Measurements from ENCODE around the gene NINL. TPM values are rescaled to one million over a fixed set of nuclear protein-coding genes. Genes with fewer than 3 reads are reported as not detected.

The NINL gene
- total RNA-seq, 1 donor from 2014 or later: 1.8 TPM

DNA sequence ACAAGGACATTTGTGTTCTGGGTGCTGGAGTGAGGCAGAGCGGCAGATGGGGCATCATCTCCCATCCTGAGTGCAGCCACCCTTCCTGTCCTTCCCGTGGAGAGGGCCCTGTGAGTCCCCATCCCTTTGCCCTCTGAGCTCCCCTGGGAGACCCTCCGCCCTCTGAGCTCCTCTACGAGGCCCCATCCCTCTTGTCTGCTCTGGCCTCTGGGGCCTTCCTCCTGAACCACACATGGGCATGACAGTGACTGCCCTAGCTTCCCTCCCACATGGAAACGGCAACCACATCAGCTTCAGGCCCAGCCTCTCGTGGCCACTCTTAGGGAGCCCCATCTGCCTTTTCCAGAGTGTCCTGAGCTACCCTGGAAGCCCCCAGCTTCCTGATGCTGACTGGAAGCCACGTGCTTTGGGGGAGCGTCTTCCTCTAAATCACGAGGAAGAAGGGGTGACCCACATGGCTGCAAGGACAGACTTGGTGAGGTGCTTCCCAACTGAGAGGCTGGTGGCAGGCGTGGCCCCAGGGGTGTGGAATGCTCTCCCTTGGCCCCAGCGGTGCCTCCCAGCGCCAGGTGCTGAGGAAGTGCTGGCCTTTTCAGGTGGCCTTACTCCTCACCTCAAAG is 125.3 kb downstream of the NINL start:
- Mint-ChIP-seq H3K27me3 (no peaks in the 10 kb centered on the region), H3K9me3 (no peaks in the 10 kb centered on the region), H3K27ac (no peak overlapping the region), H3K4me1 (peaks cover 3% of the 10 kb centered on the region), H3K4me3 (no peak overlapping the region), H3K36me3 (ENCODE audit: low read depth) (no peaks in the 10 kb centered on the region)
- intact Hi-C loops (cut with micrococcal nuclease): no loop called here
- DNase-seq (no peak), ATAC-seq (ENCODE audit: low read depth) (no peak)
- ChIA-PET CTCF (no interaction called here), POLR2A (no interaction called here)
- TF ChIP-seq CTCF (IDR thresholded peaks at IDR 0.05): no peak

DNA sequence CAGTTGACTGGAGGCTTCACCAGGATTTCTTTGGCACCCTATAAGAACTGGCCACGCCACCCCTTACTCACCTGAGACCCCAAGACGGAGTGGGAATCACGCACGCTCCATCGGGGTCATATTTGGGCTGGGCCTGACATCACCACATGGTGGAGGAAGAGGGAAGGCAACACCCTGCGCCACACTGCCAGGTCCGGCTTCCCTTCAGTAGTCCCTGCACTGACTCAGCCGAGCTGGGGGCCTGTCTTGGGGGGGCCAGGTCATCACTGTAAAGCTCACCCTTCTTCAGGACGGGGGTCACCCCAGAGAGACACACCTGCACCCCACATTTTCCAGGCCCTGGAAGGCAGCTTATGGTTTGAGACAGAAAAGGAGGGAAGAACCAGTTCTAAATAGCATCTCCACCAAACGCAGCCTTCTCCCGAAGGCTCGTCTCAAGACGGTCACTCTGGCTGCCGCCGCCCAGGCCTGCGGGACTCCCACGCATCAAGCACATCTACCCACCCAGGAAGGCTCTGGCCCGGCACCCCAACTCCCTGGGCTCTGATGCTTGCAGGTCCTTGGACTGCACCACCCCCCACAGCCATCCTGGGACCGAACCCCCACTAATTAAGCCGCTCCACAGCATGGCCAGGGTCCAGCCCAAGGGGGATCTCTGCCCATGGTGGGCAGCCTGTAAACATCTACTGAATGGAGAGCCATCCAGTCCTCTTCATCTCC is 126.1 kb downstream of the NINL start:
- ChIA-PET CTCF (no interaction called here), POLR2A (no interaction called here)
- DNase-seq (no peak), ATAC-seq (ENCODE audit: low read depth) (no peak)
- H3K4me1 Mint-ChIP-seq: peaks cover 3% of the 10 kb centered on the region
- H3K27ac Mint-ChIP-seq: no peak overlapping the region
- H3K4me3 Mint-ChIP-seq: no peak overlapping the region
- H3K27me3 Mint-ChIP-seq: no peaks in the 10 kb centered on the region
- H3K36me3 Mint-ChIP-seq (ENCODE audit: low read depth): no peaks in the 10 kb centered on the region
- H3K9me3 Mint-ChIP-seq: no peaks in the 10 kb centered on the region
- TF ChIP-seq CTCF (IDR thresholded peaks at IDR 0.05): no peak
- intact Hi-C loops (cut with micrococcal nuclease): no loop called here

DNA sequence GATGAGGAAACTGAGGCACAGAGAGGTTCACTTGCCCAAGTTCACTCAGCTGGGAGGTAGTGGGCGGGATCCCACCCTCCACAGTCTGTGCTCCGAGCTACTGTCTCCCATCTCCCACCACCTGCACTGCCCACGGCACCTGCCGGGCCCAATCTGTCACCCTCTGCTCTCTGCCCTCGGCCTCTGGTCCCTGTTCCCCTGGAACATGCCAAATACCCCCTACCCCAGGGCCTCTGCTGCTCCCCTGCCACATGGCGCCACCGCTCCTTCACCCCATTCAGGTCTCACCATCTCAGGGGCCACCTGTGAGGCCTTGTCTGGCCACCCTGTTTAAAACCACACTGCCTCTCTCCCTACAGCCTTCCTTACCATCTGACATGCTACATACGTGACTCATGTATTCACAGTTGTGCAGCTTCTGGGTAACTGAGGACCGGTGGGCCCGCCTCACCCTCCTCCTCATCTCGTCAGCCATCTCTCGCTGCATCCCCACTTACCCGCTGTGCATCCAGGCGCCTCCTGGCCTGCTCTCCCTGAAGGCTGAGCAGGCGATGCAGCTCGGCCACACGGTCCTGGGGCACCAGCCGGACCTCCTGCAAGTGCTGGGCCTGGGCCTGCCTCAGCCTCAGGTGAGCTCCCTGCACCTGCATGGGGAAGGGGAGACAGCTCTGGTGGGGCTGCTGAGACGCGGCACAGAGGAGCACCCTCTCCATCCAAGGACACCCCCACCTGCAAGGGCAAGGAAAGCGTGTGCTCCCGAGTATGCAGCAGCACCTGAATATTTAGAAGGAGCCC is 127.2 kb downstream of the NINL start:
- intact Hi-C loops (cut with micrococcal nuclease): no loop called here
- no peaks in the 10 kb centered on the region for H3K9me3 Mint-ChIP-seq

GRCh38 chr20:25454153-25454900 is 131.0 kb downstream of the NINL start:
- ChIA-PET POLR2A (no interaction called here), CTCF (no interaction called here)
- Mint-ChIP-seq H3K27ac (no peak overlapping the region), H3K4me1 (no peaks in the 10 kb centered on the region), H3K9me3 (no peaks in the 10 kb centered on the region), H3K27me3 (no peaks in the 10 kb centered on the region), H3K4me3 (no peak overlapping the region), H3K36me3 (ENCODE audit: low read depth) (no peaks in the 10 kb centered on the region)
- intact Hi-C loops (cut with micrococcal nuclease): no loop called here
- no peak for TF ChIP-seq CTCF (IDR thresholded peaks at IDR 0.05)
- no peak for ATAC-seq (ENCODE audit: low read depth)
- DNase-seq: no peak

More for the DNA sequence above, 127.2 kb downstream of the NINL start:
- Mint-ChIP-seq H3K27ac (no peak overlapping the region), H3K36me3 (ENCODE audit: low read depth) (no peaks in the 10 kb centered on the region), H3K27me3 (no peaks in the 10 kb centered on the region), H3K4me3 (no peak overlapping the region), H3K4me1 (peaks cover 3% of the 10 kb centered on the region)
- TF ChIP-seq CTCF (IDR thresholded peaks at IDR 0.05): no peak
- ChIA-PET CTCF (no interaction called here), POLR2A (no interaction called here)
- ATAC-seq (ENCODE audit: low read depth) (no peak), DNase-seq (no peak)
